Hepatocyte (in vitro differentiated cells): ENCODE measurements around the gene CHEK1. TPM values are rescaled to one million over a fixed set of nuclear protein-coding genes. Genes with fewer than 3 reads are reported as not detected.

ENCODE experiments used
- DNase-seq: peaks from one replicate; pipeline ENCODE4 v3.0.0-alpha.2; 2016; ENCODE audit warnings: low spot score
- H2AFZ ChIP-seq: fragments of 200-600 bp; sonication (generic); 2 replicates; pipeline ENCODE4 v1.6.0; 2016; ENCODE audit warnings: antibody characterized with exemption, mild to moderate bottlenecking
- H3K27ac ChIP-seq: fragments of 200-600 bp; sonication (generic); 2 replicates; pipeline ENCODE4 v1.5.1; 2016; ENCODE audit warnings: mild to moderate bottlenecking
- H3K27me3 ChIP-seq: fragments of 200-600 bp; sonication (generic); 2 replicates; pipeline ENCODE4 v1.6.1; 2016
- H3K36me3 ChIP-seq: fragments of 200-600 bp; sonication (generic); replicated peaks from 2 replicates; pipeline ENCODE4 v1.5.1; 2016; ENCODE audit warnings: low read depth; ENCODE audit not compliant: insufficient read depth
- H3K4me1 ChIP-seq: fragments of 200-600 bp; sonication (generic); 2 replicates; pipeline ENCODE4 v1.5.1; 2016; ENCODE audit warnings: mild to moderate bottlenecking, moderate library complexity; ENCODE audit not compliant: insufficient read depth
- H3K4me2 ChIP-seq: fragments of 200-600 bp; sonication (generic); 2 replicates; pipeline ENCODE4 v1.6.0; 2016
- H3K4me3 ChIP-seq: fragments of 200-600 bp; sonication (generic); 2 replicates; pipeline ENCODE4 v1.5.1; 2016; ENCODE audit warnings: mild to moderate bottlenecking
- H3K79me2 ChIP-seq: fragments of 200-600 bp; sonication (generic); 2 replicates; pipeline ENCODE4 v1.6.0; 2017; ENCODE audit warnings: mild to moderate bottlenecking
- H3K9me2 ChIP-seq: fragments of 200-600 bp; sonication (generic); replicated peaks from 2 replicates; pipeline ENCODE4 v1.6.0; 2017; ENCODE audit warnings: mild to moderate bottlenecking; ENCODE audit not compliant: insufficient read depth
- H3K9me3 ChIP-seq: fragments of 200-600 bp; sonication (generic); 2 replicates; pipeline ENCODE4 v1.5.1; 2016; ENCODE audit warnings: low read depth, mild to moderate bottlenecking
- H4K20me1 ChIP-seq: fragments of 200-600 bp; sonication (generic); 2 replicates; pipeline ENCODE4 v1.6.0; 2016; ENCODE audit warnings: mild to moderate bottlenecking; ENCODE audit not compliant: insufficient read depth, poor library complexity, severe bottlenecking
- EZH2 ChIP-seq: fragments of 200-600 bp; sonication (generic); IDR thresholded peaks from 2 replicates; pipeline ENCODE4 v1.6.1; 2016; ENCODE audit warnings: antibody characterized with exemption, mild to moderate bottlenecking, borderline replicate concordance
- EZH2phosphoT487 ChIP-seq: fragments of 200-600 bp; sonication (generic); IDR thresholded peaks from one replicate; pipeline ENCODE4 v1.6.1; 2018; ENCODE audit warnings: antibody characterized with exemption, mild to moderate bottlenecking, low read depth, moderate library complexity; ENCODE audit not compliant: unreplicated experiment, severe bottlenecking
- WGBS: methylation state at CpG from one replicate; pipeline ENCODE4 v1.1.6; 2016; ENCODE audit warnings: low lambda C conversion rate; ENCODE audit errors: missing lambda C conversion rate; 5-methylcytosine and 5-hydroxymethylcytosine counted together
- polyA plus RNA-seq: library from polyadenylated mRNA; unstranded; fragments of >200 nt; fragmentation: Nextera tagmentation; extraction: Ambion mirVana; gene quantifications from 2 replicates; pipeline ENCODE4 v1.2.1, GENCODE V29; 2016
- total RNA-seq: library from RNA; depleted of rRNA; stranded (reverse); fragments of >200 nt; gene quantifications from 2 replicates; pipeline ENCODE4 v1.2.3, GENCODE V29; 2014
- TF ChIP-seq, protein P1 (sequence below): fragments of 200-600 bp; sonication (generic); IDR thresholded peaks from 2 replicates; pipeline ENCODE4 v1.5.1; 2016; ENCODE audit warnings: antibody characterized with exemption, mild to moderate bottlenecking; ENCODE audit not compliant: poor library complexity

CHEK1 gene
- total and polyA plus RNA-seq, 2 experiments from 2014 or later = 8.8 to 16.3 TPM

DNA sequence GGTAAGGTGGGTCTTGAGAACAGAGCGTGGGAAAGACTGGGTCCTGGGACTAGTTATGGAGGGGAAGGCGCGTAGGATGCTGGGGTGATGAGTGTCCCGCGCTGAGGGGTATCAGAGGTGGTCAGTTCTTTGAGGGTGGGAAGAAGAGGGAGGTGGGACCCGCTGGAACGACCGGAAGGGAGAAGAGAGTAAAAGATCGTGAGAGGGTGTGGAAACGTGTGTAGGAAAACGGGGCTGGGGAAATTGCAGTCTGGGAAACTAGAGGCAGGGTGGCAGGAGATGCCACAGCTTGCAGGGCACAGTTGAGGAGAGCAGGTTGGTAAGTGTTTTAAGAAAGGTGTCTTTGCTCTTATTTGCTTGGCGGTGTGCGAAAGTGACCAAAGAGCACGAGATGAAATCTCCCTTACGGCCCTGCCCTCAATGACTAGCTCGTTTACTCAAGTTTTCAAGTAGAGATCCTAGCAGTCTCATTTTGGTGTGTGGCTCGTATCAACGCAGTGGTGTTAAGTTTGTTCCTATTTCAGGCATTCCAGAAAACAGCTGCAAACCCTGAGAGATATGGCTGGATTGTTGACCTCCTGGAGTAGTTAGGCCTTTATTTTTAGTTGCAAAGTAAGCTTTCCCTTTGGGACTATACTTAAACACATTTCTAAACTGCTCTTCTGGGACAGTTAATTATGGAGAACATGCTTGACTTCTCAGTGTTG lies 31.7 kb upstream of the CHEK1 start:
- Histone ChIP-seq H3K9me2 (no peaks in the 10 kb centered on the region), H3K27me3 (no peaks in the 10 kb centered on the region), H4K20me1 (peaks cover 9% of the 10 kb centered on the region), H3K36me3 (no peaks in the 10 kb centered on the region), H3K4me3 (peak overlapping the region; percentile 38), H2AFZ (peak overlapping the region; percentile 27), H3K4me1 (peaks cover 13% of the 10 kb centered on the region), H3K9me3 (no peaks in the 10 kb centered on the region), H3K79me2 (peaks cover 59% of the 10 kb centered on the region), H3K27ac (peak overlapping the region; percentile 86), H3K4me2 (peak overlapping the region; percentile 77)
- DNase-seq = peak; percentile 57
- WGBS = under 1% methylated on average over 18 of the region's 18 CpGs
- TF ChIP-seq, protein P1, sequence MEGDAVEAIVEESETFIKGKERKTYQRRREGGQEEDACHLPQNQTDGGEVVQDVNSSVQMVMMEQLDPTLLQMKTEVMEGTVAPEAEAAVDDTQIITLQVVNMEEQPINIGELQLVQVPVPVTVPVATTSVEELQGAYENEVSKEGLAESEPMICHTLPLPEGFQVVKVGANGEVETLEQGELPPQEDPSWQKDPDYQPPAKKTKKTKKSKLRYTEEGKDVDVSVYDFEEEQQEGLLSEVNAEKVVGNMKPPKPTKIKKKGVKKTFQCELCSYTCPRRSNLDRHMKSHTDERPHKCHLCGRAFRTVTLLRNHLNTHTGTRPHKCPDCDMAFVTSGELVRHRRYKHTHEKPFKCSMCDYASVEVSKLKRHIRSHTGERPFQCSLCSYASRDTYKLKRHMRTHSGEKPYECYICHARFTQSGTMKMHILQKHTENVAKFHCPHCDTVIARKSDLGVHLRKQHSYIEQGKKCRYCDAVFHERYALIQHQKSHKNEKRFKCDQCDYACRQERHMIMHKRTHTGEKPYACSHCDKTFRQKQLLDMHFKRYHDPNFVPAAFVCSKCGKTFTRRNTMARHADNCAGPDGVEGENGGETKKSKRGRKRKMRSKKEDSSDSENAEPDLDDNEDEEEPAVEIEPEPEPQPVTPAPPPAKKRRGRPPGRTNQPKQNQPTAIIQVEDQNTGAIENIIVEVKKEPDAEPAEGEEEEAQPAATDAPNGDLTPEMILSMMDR = no peak
- TF ChIP-seq EZH2phosphoT487 (no peak), EZH2 (no peak)

DNA sequence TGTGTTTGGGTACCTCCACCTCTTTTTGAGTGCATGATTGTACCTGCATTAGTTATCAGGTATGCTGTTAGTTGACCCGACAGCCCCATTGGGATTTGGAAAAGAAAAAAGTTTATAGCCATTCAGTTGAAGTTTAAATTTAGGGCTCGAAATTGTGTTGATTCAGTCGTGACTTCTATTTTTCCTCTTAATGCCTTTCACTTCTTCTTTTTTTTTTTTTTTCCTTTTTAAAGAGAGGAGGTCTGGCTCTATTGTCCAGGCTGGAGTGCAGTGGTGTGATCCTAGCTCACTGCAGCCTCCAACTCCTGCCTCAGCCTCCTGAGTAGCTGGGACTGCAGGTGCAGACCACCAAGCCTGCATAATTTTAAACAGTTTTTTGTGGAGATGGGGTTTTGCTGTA lies 30.0 kb upstream of the CHEK1 start:
- Histone ChIP-seq H3K27ac (no peak overlapping the region), H3K36me3 (no peaks in the 10 kb centered on the region), H3K4me2 (no peak overlapping the region), H3K27me3 (no peaks in the 10 kb centered on the region), H3K4me3 (no peak overlapping the region), H3K9me2 (no peaks in the 10 kb centered on the region), H4K20me1 (peaks cover 9% of the 10 kb centered on the region), H3K4me1 (peaks cover 13% of the 10 kb centered on the region), H2AFZ (no peak overlapping the region), H3K9me3 (no peaks in the 10 kb centered on the region), H3K79me2 (peaks cover 64% of the 10 kb centered on the region)
- WGBS = 96% methylated on average over 3 of the region's 3 CpGs
- no peak for DNase-seq
- no peak for TF ChIP-seq EZH2phosphoT487
- TF ChIP-seq, protein P1 = no peak
- no peak for TF ChIP-seq EZH2

DNA sequence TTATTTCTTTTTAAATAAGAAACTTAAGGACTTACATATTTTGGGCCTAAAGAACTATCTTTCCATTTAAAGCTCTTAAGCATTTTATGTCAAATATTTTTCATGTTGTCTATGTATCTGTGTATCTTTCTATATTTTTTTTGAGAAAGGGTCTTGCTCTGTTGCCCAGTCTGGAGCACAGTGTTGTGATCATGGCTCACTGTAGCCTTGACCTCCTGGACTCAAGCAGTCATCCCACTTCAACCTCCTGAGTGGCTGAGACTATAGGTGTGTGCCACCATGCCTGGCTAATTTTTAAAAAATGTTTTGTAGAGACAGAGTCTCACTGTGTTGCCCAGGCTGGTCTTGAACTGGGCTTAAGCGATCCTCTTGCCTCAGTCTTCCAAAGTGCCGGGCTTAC lies 24.3 kb upstream of the CHEK1 start:
- no peak for DNase-seq
- Histone ChIP-seq H3K4me3 (no peak overlapping the region), H3K79me2 (peaks cover 39% of the 10 kb centered on the region), H3K4me1 (no peaks in the 10 kb centered on the region), H4K20me1 (no peaks in the 10 kb centered on the region), H3K9me2 (no peaks in the 10 kb centered on the region), H3K27ac (no peak overlapping the region), H3K4me2 (no peak overlapping the region), H3K27me3 (no peaks in the 10 kb centered on the region), H3K9me3 (no peaks in the 10 kb centered on the region), H2AFZ (no peak overlapping the region), H3K36me3 (peaks cover 3% of the 10 kb centered on the region)
- TF ChIP-seq EZH2 (no peak), EZH2phosphoT487 (no peak)
- TF ChIP-seq, protein P1 = no peak
- 100% methylated on average over 2 of the region's 2 CpGs for WGBS
